Endothelial cell of umbilical vein (primary cell): ENCODE data around the gene CXCL13. TPM values are rescaled to one million over a fixed set of nuclear protein-coding genes. Genes with fewer than 3 reads are reported as not detected.

ENCODE experiments used
- BruUV-seq: library from RNA; stranded (reverse); fragments of 400-500 nt; replicated peaks from 2 replicates; lab custom pipeline; 2021; lab: Mats Ljungman, UMichigan
- CTCF ChIA-PET: fragments of 300-600, 350-600 bp; sonication (Branson Sonifier 250); formaldehyde crosslinking; loops from one replicate; lab custom pipeline; 2021; ENCODE audit warnings: antibody characterized with exemption, inconsistent platforms; lab: Charles Lee
- POLR2A ChIA-PET: fragments of 300-600, 350-600 bp; sonication (Branson Sonifier 250); formaldehyde crosslinking; loops from one replicate; lab custom pipeline; 2021; ENCODE audit warnings: antibody characterized with exemption, inconsistent platforms; lab: Charles Lee
- DNase-seq: peaks from one replicate; pipeline ENCODE4 v3.0.0-alpha.2; 2011; ENCODE audit warnings: low read depth, low spot score
- FAIRE-seq: peaks from 2 replicates; lab custom pipeline; 2011; peaks lifted over from hg19 to GRCh38; lab: Jason Lieb, UNC
- H2AFZ ChIP-seq: 2 replicates; pipeline ENCODE4 v1.6.0; 2012; ENCODE audit warnings: low read depth, low read length, control low read depth, inconsistent platforms
- H3K27ac ChIP-seq: 2 replicates; pipeline ENCODE4 v1.5.1; 2011; ENCODE audit warnings: low read depth, mild to moderate bottlenecking, control low read depth, low read length, moderate library complexity; ENCODE audit not compliant: insufficient read depth
- H3K27me3 ChIP-seq, 2 experiments: 2 replicates each; pipeline versions ENCODE4 v1.6.0 to v1.6.1; 2011; ENCODE audit warnings: low read length in 2 of 2, mixed read lengths in 1 of 2; ENCODE audit not compliant: control insufficient read depth in 2 of 2, insufficient read depth in 2 of 2
- H3K36me3 ChIP-seq, 2 experiments: 2 replicates in 1 of 2; 3 replicates in 1 of 2; pipeline ENCODE4 v1.5.1; 2011; ENCODE audit warnings: low read length in 2 of 2, mild to moderate bottlenecking in 1 of 2, moderate library complexity in 1 of 2; ENCODE audit not compliant: control insufficient read depth in 2 of 2, insufficient read depth in 2 of 2; ENCODE audit errors: extremely low read depth in 1 of 2
- H3K4me1 ChIP-seq: 3 replicates; pipeline ENCODE4 v1.5.1; 2011; ENCODE audit warnings: mild to moderate bottlenecking, low read length; ENCODE audit not compliant: control insufficient read depth, insufficient read depth; ENCODE audit errors: extremely low read depth
- H3K4me2 ChIP-seq: 2 replicates; pipeline ENCODE4 v1.6.1; 2011; ENCODE audit warnings: low read length, control low read depth, mixed read lengths; ENCODE audit not compliant: insufficient read depth
- H3K4me3 ChIP-seq, 3 experiments: fragments of 200-600 bp in 1 of 3; sonication (generic), shearing (Covaris generic) in 1 of 3; replicated peaks in 1 of 3; 2 replicates each; pipeline ENCODE4 v1.5.1; 2011 to 2016; ENCODE audit warnings: control low read depth in 3 of 3, low read length in 3 of 3, mild to moderate bottlenecking in 2 of 3, inconsistent platforms in 1 of 3, low read depth in 1 of 3, moderate library complexity in 1 of 3; ENCODE audit not compliant: insufficient read depth in 1 of 3
- H3K79me2 ChIP-seq: 2 replicates; pipeline ENCODE4 v1.6.0; 2012; ENCODE audit warnings: low read length, inconsistent platforms; ENCODE audit not compliant: control insufficient read depth, insufficient read depth
- H3K9ac ChIP-seq: replicated peaks from 2 replicates; pipeline ENCODE3; 2011; ENCODE audit warnings: low read length, control low read depth; ENCODE audit not compliant: insufficient read depth; ENCODE audit errors: extremely low read depth
- H3K9me1 ChIP-seq: replicated peaks from 3 replicates; pipeline ENCODE4 v1.6.0; 2011; ENCODE audit warnings: mild to moderate bottlenecking, low read length; ENCODE audit not compliant: control insufficient read depth, insufficient read depth; ENCODE audit errors: extremely low read depth
- H3K9me3 ChIP-seq: replicated peaks from 2 replicates; pipeline ENCODE4 v1.5.1; 2012; ENCODE audit warnings: low read length, inconsistent platforms; ENCODE audit not compliant: control insufficient read depth, insufficient read depth
- H4K20me1 ChIP-seq: replicated peaks from 2 replicates; pipeline ENCODE3; 2011; ENCODE audit warnings: mild to moderate bottlenecking, low read length; ENCODE audit not compliant: control insufficient read depth, insufficient read depth; ENCODE audit errors: extremely low read depth
- EZH2 ChIP-seq: IDR thresholded peaks from 2 replicates; pipeline ENCODE4 v1.6.1; 2012; ENCODE audit warnings: borderline replicate concordance, low read depth, mild to moderate bottlenecking, moderate library complexity, low read length, inconsistent platforms; ENCODE audit not compliant: severe bottlenecking
- FOS ChIP-seq: IDR thresholded peaks from 2 replicates; pipeline ENCODE4 v1.6.1; 2011; ENCODE audit warnings: mild to moderate bottlenecking, low read length, moderate library complexity, borderline replicate concordance; ENCODE audit not compliant: insufficient read depth
- GATA2 ChIP-seq: IDR thresholded peaks from 2 replicates; pipeline ENCODE4 v1.7.0; 2011; ENCODE audit warnings: low read depth, mild to moderate bottlenecking, moderate library complexity, mixed read lengths, low read length; ENCODE audit not compliant: insufficient read length, insufficient read depth
- JUN ChIP-seq: IDR thresholded peaks from 2 replicates; pipeline ENCODE4 v1.6.1; 2011; ENCODE audit warnings: borderline replicate concordance, low read depth; ENCODE audit not compliant: insufficient read length, insufficient read depth
- MYC ChIP-seq: IDR thresholded peaks from one replicate; pipeline ENCODE4 v1.6.1; 2011; ENCODE audit warnings: mild to moderate bottlenecking, low read depth, low read length
- POLR2A ChIP-seq: IDR thresholded peaks from 2 replicates; pipeline ENCODE4 v1.6.1; 2012; ENCODE audit warnings: low read depth, mild to moderate bottlenecking, control low read depth, low read length
- POLR2AphosphoS5 ChIP-seq: IDR thresholded peaks from 2 replicates; pipeline ENCODE4 v1.6.1; 2012; ENCODE audit warnings: low read depth, mild to moderate bottlenecking, control low read depth, low read length, moderate library complexity; ENCODE audit not compliant: insufficient read depth
- dilution Hi-C: fragments of 300-500 bp; cut with MboI; formaldehyde crosslinking; loops from one replicate; pipeline ENCODE4 v1.15.0; 2019; ENCODE audit warnings: low sequenced_read_pairs; ENCODE audit not compliant: extremely low pct_ligation_motif_present
- intact Hi-C: fragments of 100-400 bp; cut with micrococcal nuclease; formaldehyde crosslinking; loops from one replicate; pipeline ENCODE4 v1.10.0; 2022
- polyA plus RNA-seq, 4 experiments: library from polyadenylated mRNA; depleted of rRNA in 3 of 4; stranded (reverse) in 3 of 4; unstranded in 1 of 4; fragments of >200 nt; gene quantifications; 2 replicates each; pipeline versions ENCODE4 v1.2.1 to v1.2.3, GENCODE V29; 2011 to 2012; ENCODE audit warnings: missing spikeins in 1 of 4
- total RNA-seq: library from RNA; stranded (reverse); gene quantifications from 2 replicates; pipeline ENCODE4 v1.2.3, GENCODE V29; 2021
- TF ChIP-seq, protein P1 (sequence below): IDR thresholded peaks from 2 replicates; pipeline ENCODE4 v1.6.1; 2011; ENCODE audit not compliant: insufficient read depth, insufficient read length
- TF ChIP-seq, protein P2 (sequence below), 2 donors: IDR thresholded peaks; 1 replicate in 1 of 2; 2 replicates in 1 of 2; pipeline ENCODE4 v1.5.1; 2011; ENCODE audit warnings: low read length in 2 of 2, mild to moderate bottlenecking in 2 of 2, moderate library complexity in 2 of 2, control low read depth in 1 of 2, inconsistent platforms in 1 of 2, low read depth in 1 of 2; ENCODE audit not compliant: insufficient read depth in 1 of 2; ENCODE audit errors: extremely low read depth in 1 of 2

The CXCL13 gene
- total and polyA plus RNA-seq, 2 donors (not counting 3 experiments of a cell fraction or from before 2014, with no cell fraction given): not detected

DNA sequence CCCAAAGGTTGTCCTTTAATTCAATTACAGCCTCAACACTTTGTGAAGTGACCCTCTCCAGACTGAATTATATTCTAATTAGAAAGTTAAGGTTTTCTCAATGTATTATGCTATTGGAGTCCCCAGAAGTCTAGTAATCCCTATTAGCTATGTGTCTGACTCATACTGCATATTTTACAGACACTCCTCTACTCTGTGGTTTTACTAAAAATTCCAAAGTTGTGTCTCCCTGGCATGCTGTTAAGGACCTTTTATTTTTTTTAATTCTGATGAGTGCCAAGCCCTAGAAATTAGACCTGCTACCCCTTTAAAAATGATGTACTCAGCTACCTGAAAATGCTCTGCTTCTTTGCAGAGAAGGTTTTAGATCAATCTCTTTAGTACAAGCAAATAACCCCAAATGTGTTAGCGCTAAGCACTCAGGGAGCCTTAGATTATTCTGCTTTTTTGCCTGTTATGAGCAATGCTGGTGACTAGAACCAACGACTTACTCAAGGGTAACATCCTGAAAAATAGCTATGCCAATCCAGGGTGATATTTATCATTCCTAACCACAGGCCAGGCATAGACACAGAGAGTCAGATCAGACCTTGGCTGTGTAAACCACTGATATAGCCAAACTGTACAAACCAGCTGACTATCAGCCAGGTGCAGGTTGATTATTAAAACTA is 26.1 kb upstream of the CXCL13 start:
- Histone ChIP-seq H3K4me3 (no peak overlapping the region), H3K9me1 (no peaks in the 10 kb centered on the region), H2AFZ (no peak overlapping the region), H3K27ac (no peak overlapping the region), H3K9ac (no peak overlapping the region), H3K27me3 (no peaks in the 10 kb centered on the region), H3K4me1 (no peaks in the 10 kb centered on the region), H3K9me3 (no peaks in the 10 kb centered on the region), H3K36me3 (no peaks in the 10 kb centered on the region), H3K79me2 (no peaks in the 10 kb centered on the region), H4K20me1 (no peaks in the 10 kb centered on the region), H3K4me2 (no peak overlapping the region)
- DNase-seq: no peak
- intact Hi-C loops: no loop called here
- CTCF ChIA-PET: interaction anchor here (1.0 to 1.8 kb wide), 2 partner anchors 21 to 22 kb away, joined by 4 read pairs; no protein-coding TSS in a partner anchor
- TF ChIP-seq POLR2A: no peak
- no peak for TF ChIP-seq MYC
- TF ChIP-seq, protein P1, sequence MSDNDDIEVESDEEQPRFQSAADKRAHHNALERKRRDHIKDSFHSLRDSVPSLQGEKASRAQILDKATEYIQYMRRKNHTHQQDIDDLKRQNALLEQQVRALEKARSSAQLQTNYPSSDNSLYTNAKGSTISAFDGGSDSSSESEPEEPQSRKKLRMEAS: no peak
- TF ChIP-seq, protein P2, sequence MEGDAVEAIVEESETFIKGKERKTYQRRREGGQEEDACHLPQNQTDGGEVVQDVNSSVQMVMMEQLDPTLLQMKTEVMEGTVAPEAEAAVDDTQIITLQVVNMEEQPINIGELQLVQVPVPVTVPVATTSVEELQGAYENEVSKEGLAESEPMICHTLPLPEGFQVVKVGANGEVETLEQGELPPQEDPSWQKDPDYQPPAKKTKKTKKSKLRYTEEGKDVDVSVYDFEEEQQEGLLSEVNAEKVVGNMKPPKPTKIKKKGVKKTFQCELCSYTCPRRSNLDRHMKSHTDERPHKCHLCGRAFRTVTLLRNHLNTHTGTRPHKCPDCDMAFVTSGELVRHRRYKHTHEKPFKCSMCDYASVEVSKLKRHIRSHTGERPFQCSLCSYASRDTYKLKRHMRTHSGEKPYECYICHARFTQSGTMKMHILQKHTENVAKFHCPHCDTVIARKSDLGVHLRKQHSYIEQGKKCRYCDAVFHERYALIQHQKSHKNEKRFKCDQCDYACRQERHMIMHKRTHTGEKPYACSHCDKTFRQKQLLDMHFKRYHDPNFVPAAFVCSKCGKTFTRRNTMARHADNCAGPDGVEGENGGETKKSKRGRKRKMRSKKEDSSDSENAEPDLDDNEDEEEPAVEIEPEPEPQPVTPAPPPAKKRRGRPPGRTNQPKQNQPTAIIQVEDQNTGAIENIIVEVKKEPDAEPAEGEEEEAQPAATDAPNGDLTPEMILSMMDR (IDR thresholded peaks at IDR 0.05; ENCODE audit: extremely low read depth in 1 of 2, insufficient read depth in 1 of 2, low read depth in 1 of 2, low read length in 2 of 2): no peak
- no peak for TF ChIP-seq JUN
- TF ChIP-seq EZH2: no peak
- no peak for TF ChIP-seq GATA2
- no peak for TF ChIP-seq FOS
- no peak for TF ChIP-seq POLR2AphosphoS5
- no TSS peak for BruUV-seq
- POLR2A ChIA-PET: no interaction called here
- no peak for FAIRE-seq
- dilution Hi-C loops: no loop called here
